ENCODE data around the gene VSIG2.

GRCh38 chr11:124751741-124752470 lies at the start of gene VSIG2:
- no peak for TF ChIP-seq ELF4 (IDR thresholded peaks at IDR 0.05)
- TF ChIP-seq ARNT (IDR thresholded peaks at IDR 0.05) = no peak
- TF ChIP-seq FOXA1 (IDR thresholded peaks at IDR 0.05) = no peak
- TF ChIP-seq TARDBP (IDR thresholded peaks at IDR 0.05) = no peak
- TF ChIP-seq SUZ12 (IDR thresholded peaks at IDR 0.05) = no peak
- no peak for TF ChIP-seq FOXK2 (IDR thresholded peaks at IDR 0.05)
- no peak for TF ChIP-seq HDGF (IDR thresholded peaks at IDR 0.05; ENCODE audit: borderline replicate concordance)
